Liver (tissue), 3 donors: ENCODE results near the gene RPGRIP1L.

Source experiments
- EGR1 ChIP-seq, 2 donors: IDR thresholded peaks; 2 replicates each; pipeline ENCODE4 v1.6.1; 2016 to 2018; ENCODE audit warnings: antibody characterized with exemption in 2 of 2, low read depth in 2 of 2
- GABPA ChIP-seq, 2 donors: IDR thresholded peaks in 1 of 2; conservative IDR thresholded peaks in 1 of 2; 2 replicates each; pipeline ENCODE4 v1.6.1; 2016; ENCODE audit warnings: antibody characterized with exemption in 2 of 2, mild to moderate bottlenecking in 1 of 2, moderate library complexity in 1 of 2
- HNF4G ChIP-seq: IDR thresholded peaks from 2 replicates; pipeline ENCODE4 v1.6.1; 2016; ENCODE audit warnings: antibody characterized with exemption
- RAD21 ChIP-seq, 2 donors: IDR thresholded peaks; 2 replicates each; pipeline ENCODE4 v1.6.1; 2016; ENCODE audit warnings: antibody characterized with exemption in 2 of 2, mild to moderate bottlenecking in 2 of 2
- SP1 ChIP-seq: IDR thresholded peaks from 2 replicates; pipeline ENCODE4 v1.6.1; 2018; ENCODE audit warnings: antibody characterized with exemption, mild to moderate bottlenecking
- TAF1 ChIP-seq: conservative IDR thresholded peaks from 2 replicates; pipeline ENCODE4 v1.6.1; 2016; ENCODE audit warnings: antibody characterized with exemption, mild to moderate bottlenecking
- TF ChIP-seq, protein P1 (sequence below): fragments of 150-350 bp; IDR thresholded peaks from 2 replicates; pipeline ENCODE4 v1.5.1; 2017; ENCODE audit warnings: improper control_type of control experiment, low read depth, low read length; ENCODE audit not compliant: missing input control
- TF ChIP-seq, protein P2 (sequence below): IDR thresholded peaks from 2 replicates; pipeline ENCODE4 v1.6.1; 2016; ENCODE audit warnings: antibody characterized with exemption
- TF ChIP-seq, protein P3 (sequence below): IDR thresholded peaks from 2 replicates; pipeline ENCODE4 v1.6.1; 2016; ENCODE audit warnings: antibody characterized with exemption
- TF ChIP-seq, protein P4 (sequence below): IDR thresholded peaks from 2 replicates; pipeline ENCODE4 v1.6.1; 2016; ENCODE audit warnings: antibody characterized with exemption, mild to moderate bottlenecking
- donor health status: healthy.
- donor health status: healthy.

DNA sequence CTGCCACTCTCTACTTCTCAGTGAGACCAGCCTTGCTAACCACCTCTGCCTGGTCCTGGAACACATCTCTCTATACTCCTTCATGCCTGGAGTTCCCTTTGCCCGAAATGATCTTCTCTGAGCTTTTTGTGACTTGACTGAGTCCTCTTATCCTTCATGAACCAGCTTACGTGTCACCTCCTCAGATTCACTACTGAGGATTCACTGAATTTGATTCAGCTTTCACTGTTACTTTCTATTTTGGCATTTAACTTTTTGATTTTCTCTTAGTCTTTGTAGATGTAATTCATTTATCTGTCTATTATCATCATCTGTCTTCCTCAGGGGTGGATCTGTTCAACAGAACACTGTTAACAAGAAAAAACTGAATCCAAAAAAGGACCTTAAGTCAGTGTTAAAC is 95.6 kb downstream of the RPGRIP1L start:
- no peak for TF ChIP-seq EGR1 (IDR thresholded peaks at IDR 0.05; ENCODE audit: low read depth in 2 of 2)
- TF ChIP-seq, protein P1, sequence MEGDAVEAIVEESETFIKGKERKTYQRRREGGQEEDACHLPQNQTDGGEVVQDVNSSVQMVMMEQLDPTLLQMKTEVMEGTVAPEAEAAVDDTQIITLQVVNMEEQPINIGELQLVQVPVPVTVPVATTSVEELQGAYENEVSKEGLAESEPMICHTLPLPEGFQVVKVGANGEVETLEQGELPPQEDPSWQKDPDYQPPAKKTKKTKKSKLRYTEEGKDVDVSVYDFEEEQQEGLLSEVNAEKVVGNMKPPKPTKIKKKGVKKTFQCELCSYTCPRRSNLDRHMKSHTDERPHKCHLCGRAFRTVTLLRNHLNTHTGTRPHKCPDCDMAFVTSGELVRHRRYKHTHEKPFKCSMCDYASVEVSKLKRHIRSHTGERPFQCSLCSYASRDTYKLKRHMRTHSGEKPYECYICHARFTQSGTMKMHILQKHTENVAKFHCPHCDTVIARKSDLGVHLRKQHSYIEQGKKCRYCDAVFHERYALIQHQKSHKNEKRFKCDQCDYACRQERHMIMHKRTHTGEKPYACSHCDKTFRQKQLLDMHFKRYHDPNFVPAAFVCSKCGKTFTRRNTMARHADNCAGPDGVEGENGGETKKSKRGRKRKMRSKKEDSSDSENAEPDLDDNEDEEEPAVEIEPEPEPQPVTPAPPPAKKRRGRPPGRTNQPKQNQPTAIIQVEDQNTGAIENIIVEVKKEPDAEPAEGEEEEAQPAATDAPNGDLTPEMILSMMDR: no peak
- TF ChIP-seq, protein P2, sequence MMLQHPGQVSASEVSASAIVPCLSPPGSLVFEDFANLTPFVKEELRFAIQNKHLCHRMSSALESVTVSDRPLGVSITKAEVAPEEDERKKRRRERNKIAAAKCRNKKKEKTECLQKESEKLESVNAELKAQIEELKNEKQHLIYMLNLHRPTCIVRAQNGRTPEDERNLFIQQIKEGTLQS: no peak
- TF ChIP-seq, protein P3, sequence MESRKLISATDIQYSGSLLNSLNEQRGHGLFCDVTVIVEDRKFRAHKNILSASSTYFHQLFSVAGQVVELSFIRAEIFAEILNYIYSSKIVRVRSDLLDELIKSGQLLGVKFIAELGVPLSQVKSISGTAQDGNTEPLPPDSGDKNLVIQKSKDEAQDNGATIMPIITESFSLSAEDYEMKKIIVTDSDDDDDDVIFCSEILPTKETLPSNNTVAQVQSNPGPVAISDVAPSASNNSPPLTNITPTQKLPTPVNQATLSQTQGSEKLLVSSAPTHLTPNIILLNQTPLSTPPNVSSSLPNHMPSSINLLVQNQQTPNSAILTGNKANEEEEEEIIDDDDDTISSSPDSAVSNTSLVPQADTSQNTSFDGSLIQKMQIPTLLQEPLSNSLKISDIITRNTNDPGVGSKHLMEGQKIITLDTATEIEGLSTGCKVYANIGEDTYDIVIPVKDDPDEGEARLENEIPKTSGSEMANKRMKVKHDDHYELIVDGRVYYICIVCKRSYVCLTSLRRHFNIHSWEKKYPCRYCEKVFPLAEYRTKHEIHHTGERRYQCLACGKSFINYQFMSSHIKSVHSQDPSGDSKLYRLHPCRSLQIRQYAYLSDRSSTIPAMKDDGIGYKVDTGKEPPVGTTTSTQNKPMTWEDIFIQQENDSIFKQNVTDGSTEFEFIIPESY: no peak
- TF ChIP-seq GABPA (IDR thresholded peaks at IDR 0.05 in 1 of 2, conservative IDR thresholded peaks at IDR 0.05 in 1 of 2): no peak
- no peak for TF ChIP-seq RAD21 (IDR thresholded peaks at IDR 0.05)
- no peak for TF ChIP-seq TAF1
- TF ChIP-seq, protein P4, sequence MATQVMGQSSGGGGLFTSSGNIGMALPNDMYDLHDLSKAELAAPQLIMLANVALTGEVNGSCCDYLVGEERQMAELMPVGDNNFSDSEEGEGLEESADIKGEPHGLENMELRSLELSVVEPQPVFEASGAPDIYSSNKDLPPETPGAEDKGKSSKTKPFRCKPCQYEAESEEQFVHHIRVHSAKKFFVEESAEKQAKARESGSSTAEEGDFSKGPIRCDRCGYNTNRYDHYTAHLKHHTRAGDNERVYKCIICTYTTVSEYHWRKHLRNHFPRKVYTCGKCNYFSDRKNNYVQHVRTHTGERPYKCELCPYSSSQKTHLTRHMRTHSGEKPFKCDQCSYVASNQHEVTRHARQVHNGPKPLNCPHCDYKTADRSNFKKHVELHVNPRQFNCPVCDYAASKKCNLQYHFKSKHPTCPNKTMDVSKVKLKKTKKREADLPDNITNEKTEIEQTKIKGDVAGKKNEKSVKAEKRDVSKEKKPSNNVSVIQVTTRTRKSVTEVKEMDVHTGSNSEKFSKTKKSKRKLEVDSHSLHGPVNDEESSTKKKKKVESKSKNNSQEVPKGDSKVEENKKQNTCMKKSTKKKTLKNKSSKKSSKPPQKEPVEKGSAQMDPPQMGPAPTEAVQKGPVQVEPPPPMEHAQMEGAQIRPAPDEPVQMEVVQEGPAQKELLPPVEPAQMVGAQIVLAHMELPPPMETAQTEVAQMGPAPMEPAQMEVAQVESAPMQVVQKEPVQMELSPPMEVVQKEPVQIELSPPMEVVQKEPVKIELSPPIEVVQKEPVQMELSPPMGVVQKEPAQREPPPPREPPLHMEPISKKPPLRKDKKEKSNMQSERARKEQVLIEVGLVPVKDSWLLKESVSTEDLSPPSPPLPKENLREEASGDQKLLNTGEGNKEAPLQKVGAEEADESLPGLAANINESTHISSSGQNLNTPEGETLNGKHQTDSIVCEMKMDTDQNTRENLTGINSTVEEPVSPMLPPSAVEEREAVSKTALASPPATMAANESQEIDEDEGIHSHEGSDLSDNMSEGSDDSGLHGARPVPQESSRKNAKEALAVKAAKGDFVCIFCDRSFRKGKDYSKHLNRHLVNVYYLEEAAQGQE: no peak
- TF ChIP-seq SP1: no peak
- no peak for TF ChIP-seq HNF4G
